ENCODE measurements around the gene SLFN14.
"Not testable (repeated sequence)": the region's sequence is repeated elsewhere in the genome, so short reads cannot be mapped to it uniquely, and the experiment has no call there.

SLFN14 gene

GRCh38 chr17:35557353-35557752 is 3.3 kb downstream of the SLFN14 start:
- no peak for DNase-seq

GRCh38 chr17:35555691-35556090 is 4.9 kb downstream of the SLFN14 start:
- no peak for DNase-seq

- no peak for DNase-seq
These were observed 6.0 kb downstream of the SLFN14 start for GRCh38 chr17:35554668-35555067.

GRCh38 chr17:35553310-35553709 is 7.3 kb downstream of the SLFN14 start:
- no peak for DNase-seq

GRCh38 chr17:35548978-35549377 is 11.6 kb downstream of the SLFN14 start:
- no peak for DNase-seq

GRCh38 chr17:35548208-35548810 is 12.3 kb downstream of the SLFN14 start:
- no peak for DNase-seq

- no peak for DNase-seq
These were observed 14.1 kb downstream of the SLFN14 start for GRCh38 chr17:35546487-35546886.

GRCh38 chr17:35545150-35545549 is 15.5 kb downstream of the SLFN14 start:
- DNase-seq: no peak

GRCh38 chr17:35543856-35544255 is 16.8 kb downstream of the SLFN14 start:
- DNase-seq: no peak

GRCh38 chr17:35542990-35543389 is 17.6 kb downstream of the SLFN14 start:
- no peak for DNase-seq

GRCh38 chr17:35541434-35541833 is 19.2 kb downstream of the SLFN14 start:
- no peak for DNase-seq

- DNase-seq: no peak
These were observed 19.8 kb downstream of the SLFN14 start for GRCh38 chr17:35540589-35541404.

- no peak for DNase-seq
These were observed 21.0 kb downstream of the SLFN14 start for GRCh38 chr17:35539659-35540026.

- no peak for DNase-seq
These were observed 22.9 kb downstream of the SLFN14 start, which contains the start of gene SLFN12L for GRCh38 chr17:35537601-35538141. SLFN12L (minus strand) TSS chr17:35537678; CDS start chr17:35522364, 15,314 bp downstream.

GRCh38 chr17:35536664-35537171 is 23.9 kb downstream of the SLFN14 start:
- DNase-seq: no peak

- not testable (repeated sequence) for DNase-seq
These were observed 25.2 kb downstream of the SLFN14 start for GRCh38 chr17:35535406-35535805.

GRCh38 chr17:35534576-35535093 is 26.0 kb downstream of the SLFN14 start:
- no peak for DNase-seq

GRCh38 chr17:35531160-35531559 is 29.5 kb downstream of the SLFN14 start:
- DNase-seq: no peak

- no peak for DNase-seq
These were observed 30.8 kb downstream of the SLFN14 start for GRCh38 chr17:35529866-35530265.

GRCh38 chr17:35529326-35529725 is 31.3 kb downstream of the SLFN14 start:
- not testable (repeated sequence) for DNase-seq

GRCh38 chr17:35523296-35523695 is 37.3 kb downstream of the SLFN14 start:
- no peak for DNase-seq

GRCh38 chr17:35521654-35522256 is 38.9 kb downstream of the SLFN14 start:
- DNase-seq: not testable (repeated sequence)

GRCh38 chr17:35521150-35521549 is 39.5 kb downstream of the SLFN14 start:
- no peak for DNase-seq

Data from 8988T (cell line).